GM18526 (cell line): ENCODE data around the gene MALL.

ENCODE experiments used
- POLR2A ChIP-seq: IDR thresholded peaks from 3 replicates; pipeline ENCODE4 v1.6.1; 2011; ENCODE audit not compliant: insufficient read length; ENCODE audit errors: extremely low read depth

The MALL gene

DNA sequence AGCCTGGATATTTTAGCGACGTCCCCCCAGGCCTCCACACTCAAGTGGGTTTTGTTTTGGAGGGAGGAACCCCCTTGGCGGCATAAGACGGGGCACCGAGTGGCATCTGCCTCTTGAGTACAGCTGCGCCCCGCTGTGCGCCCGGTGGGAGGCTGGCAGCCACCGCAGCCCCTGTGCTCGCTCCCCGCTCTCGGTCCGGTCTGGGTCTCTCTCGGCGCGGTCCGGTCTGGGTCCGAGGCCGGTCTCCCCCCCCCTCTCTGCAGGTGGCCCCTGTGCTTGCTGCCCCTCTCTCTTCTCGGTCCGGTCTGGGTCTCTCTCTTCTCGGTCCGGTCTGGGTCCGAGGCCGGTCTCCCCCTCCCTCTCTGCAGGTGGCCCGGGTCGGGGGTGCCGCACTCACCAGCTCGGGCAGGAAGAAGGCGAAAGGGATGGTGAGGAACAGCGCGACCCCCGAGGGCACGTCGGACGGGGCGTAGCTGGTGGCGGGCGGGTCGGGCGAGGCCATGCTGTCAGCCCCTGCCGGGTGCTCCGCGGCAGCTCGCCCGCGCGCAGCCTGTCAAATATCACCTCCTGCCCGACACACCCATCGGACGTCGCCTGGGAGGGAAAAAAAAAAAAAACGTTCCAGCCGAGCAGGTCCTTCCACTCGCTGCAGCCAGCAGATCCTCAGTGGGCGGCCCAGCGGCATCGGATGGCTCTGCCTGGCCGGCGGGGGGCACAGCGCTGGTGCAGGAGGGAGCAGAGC lies at the start of gene MALL:
Gene MALL, minus strand, starts transcription at position 532 of the 742 bp plus-strand sequence. Its CDS starts 30 bp downstream, at position 502.
- TF ChIP-seq POLR2A = no peak

DNA sequence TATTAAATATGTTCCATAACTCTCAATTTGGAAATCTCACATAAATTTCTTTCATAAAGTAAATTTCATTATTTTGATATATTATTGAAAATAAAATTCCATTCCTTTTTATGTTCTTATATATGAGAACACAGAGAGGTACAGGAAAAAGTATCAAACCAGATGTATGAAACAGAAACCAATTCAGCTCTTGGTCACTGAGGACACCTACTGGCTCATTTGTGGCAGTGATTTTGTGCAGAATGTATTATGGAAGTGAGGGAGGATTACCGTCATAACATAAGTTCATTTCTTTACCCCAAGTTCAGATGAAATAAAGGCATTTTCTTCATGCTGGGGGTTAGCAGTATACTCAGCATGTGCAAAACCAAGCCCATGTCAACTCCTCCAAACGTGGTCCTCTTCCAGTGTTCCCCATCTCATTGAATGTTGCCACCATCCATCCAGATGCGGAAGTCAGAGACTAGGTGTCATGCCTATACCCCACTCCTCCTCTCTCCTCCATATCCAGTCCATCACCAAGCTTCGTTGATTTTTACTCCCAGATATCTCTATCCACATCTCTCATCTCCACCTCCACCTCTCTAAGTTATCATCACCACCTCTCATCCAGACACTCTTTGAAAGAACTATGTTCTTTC lies 41.7 kb upstream of the MALL start:
- TF ChIP-seq POLR2A = no peak

DNA sequence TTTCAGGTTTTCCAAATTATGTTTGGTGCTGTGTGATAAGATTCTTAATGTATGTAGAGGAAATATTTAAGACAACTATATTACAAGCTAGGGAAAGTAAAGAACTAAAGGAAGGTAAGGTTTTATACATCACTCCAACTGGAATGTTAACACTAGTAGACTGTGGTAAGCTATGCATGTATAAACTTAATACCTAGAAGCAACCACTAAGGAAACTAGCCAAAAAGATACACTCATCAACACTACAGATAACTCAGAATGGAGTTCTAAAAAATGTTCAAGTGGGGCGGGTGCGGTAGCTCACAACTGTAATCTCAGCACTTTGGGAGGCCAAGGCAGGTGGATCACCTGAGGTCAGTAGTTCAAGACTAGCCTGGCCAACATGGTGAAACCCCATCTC lies 37.8 kb upstream of the MALL start:
- TF ChIP-seq POLR2A = no peak

DNA sequence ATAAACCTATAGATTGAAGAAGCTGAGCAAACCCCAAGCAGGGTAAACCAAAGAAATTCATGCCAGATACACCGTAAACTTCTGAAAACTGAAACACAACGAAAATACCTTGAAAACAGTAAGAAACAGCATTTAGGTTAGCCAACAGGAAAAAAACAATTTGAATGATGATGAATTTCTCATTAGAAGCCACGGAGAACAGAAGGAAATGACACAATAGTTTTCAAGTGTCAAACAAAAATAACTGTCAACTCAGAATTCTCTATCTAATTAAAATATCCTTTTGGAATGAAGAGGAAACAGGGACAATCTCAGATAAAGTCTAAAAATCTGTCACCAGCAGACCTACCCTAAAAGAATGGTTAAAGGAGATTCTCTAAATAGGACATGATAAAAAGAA lies 37.3 kb upstream of the MALL start:
- TF ChIP-seq POLR2A = no peak

DNA sequence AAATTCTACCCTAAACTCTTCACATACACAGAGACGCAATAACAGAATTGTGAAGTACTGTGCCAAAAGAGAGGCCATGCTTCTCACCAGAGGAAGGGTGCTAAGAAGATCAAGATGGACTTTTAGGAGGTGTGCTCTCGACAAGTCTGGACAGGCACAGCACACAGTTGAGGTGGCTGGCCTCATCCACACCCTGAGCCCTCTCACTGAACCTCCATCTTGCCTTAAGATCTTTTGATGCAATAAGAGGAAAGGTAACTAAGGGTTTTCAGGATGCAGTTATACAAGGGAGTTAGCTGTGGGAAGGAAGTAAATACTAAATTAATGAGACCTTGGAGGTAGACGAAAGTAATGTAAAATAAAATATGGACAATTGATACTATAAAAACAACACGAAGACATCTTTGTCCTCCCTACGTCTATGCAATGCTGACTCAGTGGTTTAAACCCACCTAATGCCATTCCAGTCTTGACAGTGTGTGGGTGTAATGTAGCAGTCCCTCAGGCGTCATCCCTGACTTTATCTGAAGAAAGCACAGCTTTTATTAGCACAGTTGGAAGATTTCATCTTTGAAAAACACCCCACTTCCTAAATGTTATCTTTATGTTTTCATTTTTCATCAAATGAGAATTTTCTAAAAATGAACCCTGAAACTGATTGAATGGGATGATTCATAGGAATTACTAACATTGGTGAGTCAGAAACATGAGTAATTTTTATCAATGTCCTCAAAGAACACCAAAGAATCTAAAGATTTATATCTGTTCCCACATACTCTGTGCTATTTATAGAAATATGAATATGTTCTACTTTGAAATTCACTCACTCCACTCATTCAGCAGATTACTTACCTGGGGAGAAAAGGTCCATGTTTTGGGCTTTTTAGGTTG lies 34.0 kb upstream of the MALL start:
- no peak for TF ChIP-seq POLR2A

DNA sequence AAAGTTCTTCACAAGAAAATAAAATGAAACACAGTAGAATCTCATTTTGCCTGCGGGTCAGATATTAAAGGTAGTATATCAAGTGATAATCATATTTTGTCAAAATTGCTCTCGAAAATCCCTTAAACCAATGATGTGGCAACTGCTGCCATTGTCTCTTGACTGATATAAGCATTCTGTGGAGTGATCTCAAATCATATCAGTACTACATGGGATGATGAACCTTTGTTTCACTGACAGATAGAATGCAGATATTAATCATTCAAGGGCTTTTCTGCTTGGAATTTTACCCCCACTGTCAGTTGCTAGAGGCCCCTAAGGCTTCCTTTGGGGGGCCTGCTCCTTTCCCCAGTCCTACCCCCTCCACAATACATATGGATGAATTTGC lies 31.3 kb upstream of the MALL start:
- TF ChIP-seq POLR2A = no peak

DNA sequence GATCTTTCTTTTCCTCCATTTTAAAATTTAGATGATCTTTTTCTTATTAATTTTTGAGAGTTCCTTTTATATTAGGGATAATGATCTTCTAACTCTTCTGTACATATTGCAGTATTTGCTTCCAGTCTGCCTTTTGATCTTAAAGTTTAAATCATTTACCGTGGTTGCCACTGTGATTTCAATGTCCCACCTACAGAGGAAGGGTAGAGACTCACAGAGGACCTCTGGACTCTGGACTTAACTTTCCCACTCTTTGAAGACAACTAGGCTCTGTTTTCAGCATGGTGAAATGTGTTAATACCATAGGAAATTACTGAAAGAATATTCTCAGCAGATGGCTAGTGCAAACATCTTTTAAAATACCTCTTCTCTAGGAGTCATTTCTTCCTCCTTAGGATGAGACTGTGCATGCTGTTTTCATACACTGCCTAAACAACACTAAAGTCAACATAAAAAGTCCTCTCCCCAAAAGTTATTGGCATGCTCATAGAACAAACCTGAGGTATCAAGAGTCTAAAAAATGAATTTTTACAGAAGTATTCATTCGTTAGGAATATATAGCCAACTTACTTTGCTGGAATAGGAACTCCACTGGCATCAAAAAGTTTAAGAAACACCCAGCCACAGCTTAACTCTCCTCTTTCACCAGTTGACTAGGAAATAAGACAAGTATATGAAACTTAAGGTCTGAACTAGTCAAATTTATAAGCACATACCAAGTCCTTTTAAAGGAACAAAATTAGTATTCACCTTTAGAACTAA lies 30.7 kb upstream of the MALL start:
- no peak for TF ChIP-seq POLR2A

DNA sequence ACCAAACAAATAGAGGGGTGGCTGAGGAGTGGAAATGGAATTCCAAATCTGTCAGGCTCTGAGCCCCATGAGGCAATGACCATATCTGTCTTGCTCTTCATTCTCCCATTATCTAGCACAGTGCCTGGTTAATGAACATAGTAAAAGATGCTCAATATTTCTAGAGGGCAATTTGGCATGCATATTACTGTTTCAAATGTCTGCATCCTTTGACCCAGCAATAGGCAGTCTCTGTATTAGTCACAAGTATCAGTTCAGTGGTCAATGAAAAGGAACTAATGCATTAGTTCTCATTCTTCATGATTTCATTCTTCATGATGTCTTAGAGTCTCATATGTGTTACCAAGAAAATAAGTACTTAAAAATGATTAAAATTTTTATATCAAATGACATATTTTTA lies 28.4 kb upstream of the MALL start:
- no peak for TF ChIP-seq POLR2A

DNA sequence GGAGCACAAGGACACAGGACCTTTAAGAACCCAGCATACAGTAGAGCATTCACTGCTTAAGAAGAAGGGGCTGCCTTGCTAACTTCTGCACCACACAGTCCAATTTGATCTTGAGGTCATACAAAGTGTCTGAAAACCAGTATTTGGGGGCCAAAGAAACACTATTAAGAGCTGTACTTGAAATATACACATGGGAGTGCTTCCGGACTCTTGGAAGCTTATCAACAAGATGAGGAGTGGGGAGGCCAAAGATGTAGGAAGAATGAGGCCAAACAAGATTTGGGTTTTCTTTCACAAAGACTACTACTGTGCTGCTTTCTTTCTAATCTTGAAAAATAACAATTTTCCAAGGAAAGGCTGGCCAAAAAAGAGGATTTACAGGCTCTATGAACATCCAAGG lies 24.8 kb upstream of the MALL start:
- no peak for TF ChIP-seq POLR2A

DNA sequence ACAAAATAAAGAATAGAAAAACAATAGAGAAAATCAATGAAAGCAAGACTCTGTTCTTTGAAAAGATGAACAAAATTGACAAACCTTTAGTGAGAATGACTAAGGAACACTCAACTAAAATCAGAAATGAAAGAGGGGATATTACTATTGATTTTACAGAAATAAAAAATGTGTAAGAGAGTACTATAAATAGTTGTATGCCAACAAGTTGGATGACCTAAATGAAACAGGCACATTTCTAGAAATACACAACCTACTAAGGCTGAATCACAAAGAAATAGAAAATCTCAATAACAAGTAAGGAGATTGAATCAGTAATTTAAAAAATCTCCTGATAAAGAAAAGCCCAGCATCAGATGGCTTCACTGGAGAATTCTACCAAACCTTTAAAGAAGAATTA lies 18.4 kb upstream of the MALL start:
- TF ChIP-seq POLR2A = no peak

DNA sequence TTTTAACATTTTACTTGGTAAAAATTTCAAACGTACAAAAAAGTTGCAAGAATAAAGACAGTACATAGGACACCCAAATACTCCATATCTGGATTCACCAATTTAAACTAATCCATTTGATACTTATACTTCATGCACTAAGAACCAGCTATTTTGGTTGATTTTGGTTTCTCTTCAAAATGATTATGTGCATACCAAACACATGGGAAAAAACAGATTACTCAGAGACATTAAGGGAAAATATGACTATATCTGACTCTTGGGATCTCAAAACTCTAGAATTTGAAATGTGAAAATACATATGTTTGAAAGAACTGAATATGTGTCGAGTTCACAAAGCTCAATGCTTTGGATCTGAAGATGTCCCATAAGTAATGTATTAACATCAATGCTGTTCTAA lies 15.5 kb upstream of the MALL start:
- no peak for TF ChIP-seq POLR2A

DNA sequence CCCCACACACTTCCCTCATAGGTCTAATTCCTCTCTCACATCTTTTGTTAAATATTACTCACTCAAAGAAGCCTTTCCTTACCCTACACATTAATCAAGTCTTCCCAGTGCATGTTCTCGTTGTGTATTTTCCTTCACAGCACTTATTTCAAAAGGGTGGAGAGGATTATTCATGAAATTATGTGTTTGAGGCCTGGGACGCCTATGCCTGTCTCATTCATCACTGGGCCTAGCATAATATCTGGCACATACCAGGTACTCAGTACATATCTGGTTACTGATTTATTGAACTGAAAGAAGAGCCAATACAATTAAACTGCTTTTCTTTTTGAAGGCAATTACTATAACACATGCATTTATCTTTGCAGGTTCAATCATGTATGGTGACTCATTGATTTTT lies 15.1 kb upstream of the MALL start:
- TF ChIP-seq POLR2A = no peak

DNA sequence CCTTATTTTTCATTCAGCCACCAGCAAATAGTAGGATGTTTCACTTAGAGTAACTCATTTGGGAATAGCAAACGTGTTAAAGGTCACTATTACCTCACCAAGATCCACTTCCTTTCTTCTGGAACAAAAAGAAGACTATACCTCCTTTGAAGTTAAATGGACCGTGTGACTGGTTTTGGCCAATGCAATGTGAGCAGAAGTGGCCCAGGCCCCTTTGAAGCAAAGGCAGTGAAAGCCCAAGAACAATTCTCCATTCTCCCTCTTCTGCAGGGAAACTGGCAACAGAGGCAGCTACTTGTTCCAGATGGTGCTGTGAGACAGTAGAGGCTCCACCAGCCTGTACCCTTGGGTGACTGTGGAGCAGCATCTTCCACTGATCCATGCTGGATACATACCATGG lies 11.3 kb upstream of the MALL start:
- TF ChIP-seq POLR2A = no peak

DNA sequence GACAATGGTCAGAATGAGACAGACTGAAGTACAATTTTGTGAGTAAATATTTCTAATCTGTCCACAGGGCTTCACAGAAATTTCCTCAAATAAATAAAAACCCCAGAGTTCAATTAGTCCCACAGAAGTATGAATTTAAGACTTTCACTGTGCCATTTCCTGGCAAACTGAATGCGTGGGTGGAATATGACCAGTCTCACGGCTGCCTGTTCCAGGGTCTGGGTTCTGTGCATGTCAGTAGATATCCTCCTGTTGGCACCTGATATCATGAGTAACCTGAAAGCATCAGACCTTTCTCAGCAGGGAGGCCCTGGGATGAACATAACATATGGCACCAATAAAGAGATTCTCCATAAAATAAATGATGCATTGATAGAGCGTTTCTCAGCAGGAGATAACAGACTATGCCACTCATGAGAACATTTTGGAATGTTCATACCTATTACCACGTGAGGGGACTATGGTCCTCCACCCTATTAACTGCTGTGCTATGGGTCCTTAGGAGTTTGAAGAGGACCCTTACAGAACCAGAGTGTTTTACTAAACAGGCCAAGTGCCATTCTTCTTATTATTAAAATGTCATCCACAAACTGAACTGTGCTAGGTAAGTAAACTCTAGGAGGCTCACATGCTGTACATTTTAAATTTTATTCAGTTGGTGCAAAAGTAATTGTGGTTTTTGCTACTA lies 10.6 kb upstream of the MALL start:
- TF ChIP-seq POLR2A = no peak
